ENCODE data around the gene DNAH2. TPM values are rescaled to one million over a fixed set of nuclear protein-coding genes. Genes with fewer than 3 reads are reported as not detected.

The DNAH2 gene
- total RNA-seq, 1 experiment from 2014 or later, result 0.13 TPM

DNA sequence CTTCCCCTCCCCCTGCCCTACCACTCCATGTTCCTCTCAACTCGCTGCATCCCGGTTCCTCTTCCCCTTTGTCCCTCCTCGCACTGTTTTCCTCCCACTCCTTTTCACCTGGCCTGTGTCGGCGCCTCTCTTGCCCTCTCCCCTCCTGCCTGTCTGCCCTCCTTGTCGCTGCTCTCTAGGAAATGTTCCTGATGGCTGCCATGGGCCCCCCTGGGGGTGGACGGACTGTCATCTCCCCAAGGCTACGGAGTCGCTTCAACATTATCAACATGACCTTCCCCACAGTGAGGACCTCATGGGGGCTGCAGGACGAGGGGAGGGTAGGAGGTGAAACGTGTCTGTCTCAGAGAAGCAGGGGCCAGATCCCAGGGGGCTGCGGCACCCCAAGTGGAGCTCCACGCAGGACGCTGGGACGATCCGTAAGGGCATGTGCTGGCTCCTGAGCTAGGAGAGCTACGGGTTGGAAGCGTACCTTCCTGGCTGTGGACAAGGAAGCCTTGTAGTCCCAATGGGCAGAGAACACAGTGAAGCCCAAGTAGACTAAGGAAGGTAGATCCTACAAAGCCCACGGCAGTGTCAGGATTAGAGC is 76.6 kb downstream of the DNAH2 start:
- Histone ChIP-seq H3K36me3 (ENCODE audit: control insufficient read depth, insufficient read depth, low read length) (no peaks in the 10 kb centered on the region), H3K4me1 (ENCODE audit: control insufficient read depth, insufficient read depth, low read length) (no peaks in the 10 kb centered on the region), H3K4me3 (ENCODE audit: low read depth in 2 of 2, low read length in 2 of 2) (no peak overlapping the region), H3K27ac (ENCODE audit: low read length) (no peak overlapping the region), H3K9me3 (ENCODE audit: control insufficient read depth, insufficient read depth, low read depth, low read length) (no peaks in the 10 kb centered on the region), H3K27me3 (ENCODE audit: control insufficient read depth, insufficient read depth, low read length) (no peaks in the 10 kb centered on the region)
- ChIA-PET POLR2A (interaction anchor here (0.7 kb wide), 1 partner anchor 146 kb away, joined by 9 read pairs; no protein-coding TSS in a partner anchor), CTCF (no interaction called here)
- TF ChIP-seq TCF7L2 (IDR thresholded peaks at IDR 0.05; ENCODE audit: low read depth, low read length), result no peak
- TF ChIP-seq, protein P1, sequence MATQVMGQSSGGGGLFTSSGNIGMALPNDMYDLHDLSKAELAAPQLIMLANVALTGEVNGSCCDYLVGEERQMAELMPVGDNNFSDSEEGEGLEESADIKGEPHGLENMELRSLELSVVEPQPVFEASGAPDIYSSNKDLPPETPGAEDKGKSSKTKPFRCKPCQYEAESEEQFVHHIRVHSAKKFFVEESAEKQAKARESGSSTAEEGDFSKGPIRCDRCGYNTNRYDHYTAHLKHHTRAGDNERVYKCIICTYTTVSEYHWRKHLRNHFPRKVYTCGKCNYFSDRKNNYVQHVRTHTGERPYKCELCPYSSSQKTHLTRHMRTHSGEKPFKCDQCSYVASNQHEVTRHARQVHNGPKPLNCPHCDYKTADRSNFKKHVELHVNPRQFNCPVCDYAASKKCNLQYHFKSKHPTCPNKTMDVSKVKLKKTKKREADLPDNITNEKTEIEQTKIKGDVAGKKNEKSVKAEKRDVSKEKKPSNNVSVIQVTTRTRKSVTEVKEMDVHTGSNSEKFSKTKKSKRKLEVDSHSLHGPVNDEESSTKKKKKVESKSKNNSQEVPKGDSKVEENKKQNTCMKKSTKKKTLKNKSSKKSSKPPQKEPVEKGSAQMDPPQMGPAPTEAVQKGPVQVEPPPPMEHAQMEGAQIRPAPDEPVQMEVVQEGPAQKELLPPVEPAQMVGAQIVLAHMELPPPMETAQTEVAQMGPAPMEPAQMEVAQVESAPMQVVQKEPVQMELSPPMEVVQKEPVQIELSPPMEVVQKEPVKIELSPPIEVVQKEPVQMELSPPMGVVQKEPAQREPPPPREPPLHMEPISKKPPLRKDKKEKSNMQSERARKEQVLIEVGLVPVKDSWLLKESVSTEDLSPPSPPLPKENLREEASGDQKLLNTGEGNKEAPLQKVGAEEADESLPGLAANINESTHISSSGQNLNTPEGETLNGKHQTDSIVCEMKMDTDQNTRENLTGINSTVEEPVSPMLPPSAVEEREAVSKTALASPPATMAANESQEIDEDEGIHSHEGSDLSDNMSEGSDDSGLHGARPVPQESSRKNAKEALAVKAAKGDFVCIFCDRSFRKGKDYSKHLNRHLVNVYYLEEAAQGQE (IDR thresholded peaks at IDR 0.05; ENCODE audit: insufficient read depth in 1 of 2, low read depth in 2 of 2, low read length in 1 of 2), result no peak
- no peak for TF ChIP-seq SIN3A (IDR thresholded peaks at IDR 0.05; ENCODE audit: borderline replicate concordance, insufficient read depth, low read depth, low read length)
- no peak for TF ChIP-seq CTCF (IDR thresholded peaks at IDR 0.05)
- TF ChIP-seq POLR2AphosphoS5 (IDR thresholded peaks at IDR 0.05; ENCODE audit: low read depth, low read length), result no peak
- DNase-seq (ENCODE audit: low read depth, low spot score) (no peak), ATAC-seq (no peak)
- in situ Hi-C loops (cut with HindIII; ENCODE audit: low pct_unique_long_range_greater_than_20kb, low sequenced_read_pairs), result no loop called here
- intact Hi-C loops (cut with micrococcal nuclease; ENCODE audit: unreplicated experiment), result no loop called here
- BruUV-seq (replicated peaks), result no TSS peak

DNA sequence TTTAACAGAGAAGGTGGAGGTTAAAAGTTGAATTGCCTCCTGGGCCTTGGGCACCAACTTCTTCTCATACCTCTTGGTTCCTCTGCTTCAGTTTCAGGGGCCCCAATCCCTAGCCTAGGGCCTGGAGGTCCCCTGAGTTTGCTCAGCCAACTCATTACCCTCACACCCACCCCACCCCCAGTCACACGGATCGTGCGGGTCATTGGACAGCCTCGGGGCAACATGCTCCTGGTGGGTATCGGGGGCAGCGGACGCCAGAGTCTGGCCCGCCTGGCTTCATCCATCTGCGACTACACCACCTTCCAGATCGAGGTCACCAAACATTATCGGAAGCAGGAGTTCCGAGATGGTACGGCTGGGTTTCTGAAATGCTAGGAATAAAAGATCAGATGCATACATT is 80.4 kb downstream of the DNAH2 start:
- ChIA-PET CTCF (no interaction called here), POLR2A (no interaction called here)
- DNase-seq (ENCODE audit: low read depth, low spot score), result no peak

More for the DNA sequence above, 80.4 kb downstream of the DNAH2 start:
- intact Hi-C loops (cut with micrococcal nuclease; ENCODE audit: unreplicated experiment), result no loop called here
- in situ Hi-C loops (cut with HindIII; ENCODE audit: low pct_unique_long_range_greater_than_20kb, low sequenced_read_pairs), result no loop called here
- H3K9me3 ChIP-seq (ENCODE audit: control insufficient read depth, insufficient read depth, low read depth, low read length), result no peaks in the 10 kb centered on the region
- ATAC-seq, result no peak
- H3K27ac ChIP-seq (ENCODE audit: low read length), result no peak overlapping the region
- H3K4me3 ChIP-seq (ENCODE audit: low read depth in 2 of 2, low read length in 2 of 2), result no peak overlapping the region
- no TSS peak for BruUV-seq (replicated peaks)
- no peak for TF ChIP-seq POLR2AphosphoS5 (IDR thresholded peaks at IDR 0.05; ENCODE audit: low read depth, low read length)
- TF ChIP-seq, protein P1 (IDR thresholded peaks at IDR 0.05; ENCODE audit: insufficient read depth in 1 of 2, low read depth in 2 of 2, low read length in 1 of 2), result no peak
- TF ChIP-seq TCF7L2 (IDR thresholded peaks at IDR 0.05; ENCODE audit: low read depth, low read length), result no peak
- no peak for TF ChIP-seq CTCF (IDR thresholded peaks at IDR 0.05)
- TF ChIP-seq SIN3A (IDR thresholded peaks at IDR 0.05; ENCODE audit: borderline replicate concordance, insufficient read depth, low read depth, low read length), result no peak
- no peaks in the 10 kb centered on the region for H3K27me3 ChIP-seq (ENCODE audit: control insufficient read depth, insufficient read depth, low read length)
- H3K36me3 ChIP-seq (ENCODE audit: control insufficient read depth, insufficient read depth, low read length), result no peaks in the 10 kb centered on the region
- H3K4me1 ChIP-seq (ENCODE audit: control insufficient read depth, insufficient read depth, low read length), result no peaks in the 10 kb centered on the region
